HG03354 (cell line): ENCODE results near the gene SCTR.

Source experiments
- ATAC-seq: cut with Tn5 transposase; IDR thresholded peaks from one replicate; pipeline ENCODE4 v1.9.1; 2021; ENCODE audit warnings: mild to moderate bottlenecking; ENCODE audit not compliant: unreplicated experiment, poor library complexity, severe bottlenecking

The SCTR gene

DNA sequence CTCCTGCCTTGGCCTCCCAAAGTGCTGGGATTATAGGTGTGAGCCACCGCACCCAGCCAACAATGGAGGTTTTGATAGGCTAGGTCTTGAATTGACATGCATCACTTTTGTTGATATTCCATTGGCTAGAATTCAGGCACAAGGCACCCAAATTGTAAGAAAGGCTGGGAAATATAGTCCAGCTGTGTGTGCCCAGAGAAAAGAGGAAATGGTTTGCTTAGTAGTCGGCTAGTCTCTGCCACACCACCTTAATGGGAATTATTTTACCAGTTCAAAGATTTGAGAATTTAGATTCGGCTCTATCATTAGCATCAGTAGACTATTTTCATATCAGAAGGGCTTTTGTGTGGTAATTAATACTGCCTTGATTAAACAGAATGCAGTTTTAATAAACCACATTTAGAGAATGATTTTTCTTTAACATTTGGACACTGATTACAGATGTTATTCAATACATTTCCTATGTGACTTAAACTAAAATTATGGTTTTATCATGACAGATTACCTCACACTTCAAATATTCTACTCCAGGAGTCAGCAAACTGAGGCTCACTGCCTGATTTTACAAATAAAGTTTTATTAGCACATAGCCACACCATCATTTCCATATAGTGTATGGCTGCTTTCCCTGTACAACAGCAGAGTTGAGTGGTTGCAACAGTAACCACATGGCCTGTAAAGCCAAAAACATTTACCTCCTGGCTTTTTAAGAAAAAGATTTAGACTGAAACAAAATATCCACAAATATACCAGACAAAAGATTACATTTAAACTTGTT, 130.1 kb downstream of the SCTR start:
- no peak for ATAC-seq
